Measurements from ENCODE around the gene TBC1D14.
"Not testable (repeated sequence)": the region's sequence is repeated elsewhere in the genome, so short reads cannot be mapped to it uniquely, and the experiment has no call there.

TBC1D14 gene

GRCh38 chr4:6968496-6968895 is 58.9 kb downstream of the TBC1D14 start:
- DNase-seq (ENCODE audit: low read depth): no peak
- no peak for TF ChIP-seq CTCF (IDR thresholded peaks at IDR 0.05; ENCODE audit: low read length, missing control alignments)
- H3K4me3 ChIP-seq (replicated peaks; ENCODE audit: low read depth, low read length): no peak overlapping the region

GRCh38 chr4:6969826-6970800 is 60.5 kb downstream of the TBC1D14 start:
- no peak for DNase-seq (ENCODE audit: low read depth)
- H3K4me3 ChIP-seq (replicated peaks; ENCODE audit: low read depth, low read length): no peak overlapping the region
- no peak for TF ChIP-seq CTCF (IDR thresholded peaks at IDR 0.05; ENCODE audit: low read length, missing control alignments)

GRCh38 chr4:6971536-6972374 is 62.1 kb downstream of the TBC1D14 start:
- no peak for TF ChIP-seq CTCF (IDR thresholded peaks at IDR 0.05; ENCODE audit: low read length, missing control alignments)
- DNase-seq (ENCODE audit: low read depth): no peak
- no peak overlapping the region for H3K4me3 ChIP-seq (replicated peaks; ENCODE audit: low read depth, low read length)

GRCh38 chr4:6972375-6972650 is 62.7 kb downstream of the TBC1D14 start:
- no peak for DNase-seq (ENCODE audit: low read depth)
- H3K4me3 ChIP-seq (replicated peaks; ENCODE audit: low read depth, low read length): no peak overlapping the region
- no peak for TF ChIP-seq CTCF (IDR thresholded peaks at IDR 0.05; ENCODE audit: low read length, missing control alignments)

- no peak for TF ChIP-seq CTCF (IDR thresholded peaks at IDR 0.05; ENCODE audit: low read length, missing control alignments)
- DNase-seq (ENCODE audit: low read depth): no peak
- no peak overlapping the region for H3K4me3 ChIP-seq (replicated peaks; ENCODE audit: low read depth, low read length)
Observed at GRCh38 chr4:6972911-6973310, 63.3 kb downstream of the TBC1D14 start.

GRCh38 chr4:6974138-6974848 is 64.7 kb downstream of the TBC1D14 start:
- peak; percentile 100 for TF ChIP-seq CTCF (IDR thresholded peaks at IDR 0.05; ENCODE audit: low read length, missing control alignments)
- peak; percentile 91 for DNase-seq (ENCODE audit: low read depth)
- no peak overlapping the region for H3K4me3 ChIP-seq (replicated peaks; ENCODE audit: low read depth, low read length)

- DNase-seq (ENCODE audit: low read depth); H3K4me3 ChIP-seq (replicated peaks; ENCODE audit: low read depth, low read length): not testable (repeated sequence)
Observed at GRCh38 chr4:6977846-6978245, 68.2 kb downstream of the TBC1D14 start.

All from fibroblast of pulmonary artery (primary cell).